ENCODE data around the gene ITPK1.

DNA sequence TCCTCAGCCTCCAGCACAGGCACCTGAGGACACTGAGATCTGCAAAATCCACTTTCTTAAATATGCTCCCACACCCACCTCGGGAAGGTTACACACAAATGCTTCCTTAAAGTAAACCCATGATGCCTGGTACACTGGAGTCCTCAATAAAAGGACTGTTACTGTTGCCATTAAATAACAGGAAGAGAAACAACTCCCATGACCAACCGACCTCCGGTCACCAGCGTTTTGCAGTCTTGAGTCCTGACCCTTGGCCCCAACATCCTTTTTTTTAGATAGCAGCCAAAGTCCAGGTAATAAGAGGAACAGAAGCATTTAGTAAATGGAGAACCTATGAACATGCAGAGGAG is 42.4 kb downstream of the ITPK1 start:
- TF ChIP-seq POLR2AphosphoS5 (IDR thresholded peaks at IDR 0.05), result peak; percentile 60
- TF ChIP-seq, protein P1, sequence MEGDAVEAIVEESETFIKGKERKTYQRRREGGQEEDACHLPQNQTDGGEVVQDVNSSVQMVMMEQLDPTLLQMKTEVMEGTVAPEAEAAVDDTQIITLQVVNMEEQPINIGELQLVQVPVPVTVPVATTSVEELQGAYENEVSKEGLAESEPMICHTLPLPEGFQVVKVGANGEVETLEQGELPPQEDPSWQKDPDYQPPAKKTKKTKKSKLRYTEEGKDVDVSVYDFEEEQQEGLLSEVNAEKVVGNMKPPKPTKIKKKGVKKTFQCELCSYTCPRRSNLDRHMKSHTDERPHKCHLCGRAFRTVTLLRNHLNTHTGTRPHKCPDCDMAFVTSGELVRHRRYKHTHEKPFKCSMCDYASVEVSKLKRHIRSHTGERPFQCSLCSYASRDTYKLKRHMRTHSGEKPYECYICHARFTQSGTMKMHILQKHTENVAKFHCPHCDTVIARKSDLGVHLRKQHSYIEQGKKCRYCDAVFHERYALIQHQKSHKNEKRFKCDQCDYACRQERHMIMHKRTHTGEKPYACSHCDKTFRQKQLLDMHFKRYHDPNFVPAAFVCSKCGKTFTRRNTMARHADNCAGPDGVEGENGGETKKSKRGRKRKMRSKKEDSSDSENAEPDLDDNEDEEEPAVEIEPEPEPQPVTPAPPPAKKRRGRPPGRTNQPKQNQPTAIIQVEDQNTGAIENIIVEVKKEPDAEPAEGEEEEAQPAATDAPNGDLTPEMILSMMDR (IDR thresholded peaks at IDR 0.05), result no peak

Measured in prostate gland (tissue), 2 donors.